ENCODE results near the gene HEPHL1. TPM values are rescaled to one million over a fixed set of nuclear protein-coding genes. Genes with fewer than 3 reads are reported as not detected.

The HEPHL1 gene
- total RNA-seq, 1 donor from 2014 or later, result 0.96 TPM

DNA sequence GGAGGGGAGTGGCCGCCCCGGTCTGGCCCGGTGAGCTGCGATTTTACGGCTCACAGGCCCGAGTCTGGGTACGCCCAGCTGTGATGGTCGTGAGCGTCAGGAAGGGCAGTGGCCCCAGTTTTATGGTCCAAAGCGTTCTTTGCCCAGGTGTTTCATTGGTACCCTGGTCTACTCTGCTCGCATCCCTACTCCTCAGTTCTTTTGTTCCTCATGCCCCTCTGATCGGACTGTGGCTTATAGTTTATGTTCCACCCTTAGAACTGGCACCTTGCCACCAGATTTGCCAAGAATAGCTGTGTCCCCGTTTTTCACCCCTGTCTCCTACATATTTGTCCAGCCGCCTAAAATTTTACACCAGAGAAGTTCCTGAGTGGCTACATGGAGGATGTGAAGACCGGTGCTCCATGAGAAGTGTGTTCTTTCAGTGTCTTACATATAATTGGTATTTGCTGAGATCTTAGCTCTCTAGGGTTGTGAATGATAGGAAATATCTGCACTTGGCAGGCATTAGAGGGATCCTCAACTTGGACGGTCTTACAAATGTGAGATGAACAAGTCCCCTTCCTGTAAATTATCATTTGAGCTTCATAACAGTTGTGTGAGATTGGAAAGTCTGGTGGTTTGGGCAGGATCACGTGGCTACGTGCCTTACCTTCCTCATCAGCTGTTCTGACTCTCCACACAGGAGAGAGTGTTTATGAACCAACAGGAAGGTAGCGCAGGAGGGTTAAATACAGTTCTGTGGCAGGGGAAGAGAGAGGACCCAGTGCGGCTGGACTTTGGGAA lies 108.6 kb downstream of the HEPHL1 start:
- DNase-seq (ENCODE audit: low spot score), result peak; percentile 46

DNA sequence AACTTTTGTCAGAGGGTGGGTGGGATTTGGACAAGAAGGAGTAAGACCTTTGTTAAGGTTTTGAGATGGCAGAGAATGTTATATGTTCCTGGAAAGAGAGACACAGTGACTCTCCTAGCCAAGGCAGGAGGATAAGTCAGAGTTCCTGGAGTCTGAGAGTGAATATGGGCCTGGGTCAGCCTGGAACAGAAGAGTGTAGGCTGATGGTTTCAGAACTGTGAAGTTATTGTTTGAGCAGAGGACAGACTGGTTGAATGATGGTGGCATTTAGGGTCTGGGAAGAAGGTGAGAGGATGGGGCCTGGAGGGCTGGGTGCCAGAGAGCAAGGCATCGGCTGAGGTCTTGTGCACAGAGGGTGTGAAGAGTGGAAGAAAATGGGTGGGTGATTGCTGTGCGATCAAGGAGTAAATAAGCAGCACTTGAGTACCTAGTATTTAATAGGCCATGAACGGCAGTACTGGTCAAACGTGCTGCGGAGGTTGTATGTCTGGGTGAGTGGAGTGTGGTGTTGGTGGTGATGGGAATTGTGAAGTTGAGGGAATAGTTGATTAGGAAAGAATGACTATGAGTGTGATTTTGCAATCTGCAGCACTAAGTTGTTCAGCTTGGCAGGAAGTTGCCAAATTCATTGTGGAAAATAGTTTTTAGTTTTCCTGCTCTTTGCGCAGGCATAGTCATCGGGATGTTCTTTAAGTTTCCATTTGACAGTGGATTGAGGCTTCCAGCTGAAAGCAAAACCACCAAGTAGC lies 109.3 kb downstream of the HEPHL1 start:
- peak; percentile 73 for DNase-seq (ENCODE audit: low spot score)

DNA sequence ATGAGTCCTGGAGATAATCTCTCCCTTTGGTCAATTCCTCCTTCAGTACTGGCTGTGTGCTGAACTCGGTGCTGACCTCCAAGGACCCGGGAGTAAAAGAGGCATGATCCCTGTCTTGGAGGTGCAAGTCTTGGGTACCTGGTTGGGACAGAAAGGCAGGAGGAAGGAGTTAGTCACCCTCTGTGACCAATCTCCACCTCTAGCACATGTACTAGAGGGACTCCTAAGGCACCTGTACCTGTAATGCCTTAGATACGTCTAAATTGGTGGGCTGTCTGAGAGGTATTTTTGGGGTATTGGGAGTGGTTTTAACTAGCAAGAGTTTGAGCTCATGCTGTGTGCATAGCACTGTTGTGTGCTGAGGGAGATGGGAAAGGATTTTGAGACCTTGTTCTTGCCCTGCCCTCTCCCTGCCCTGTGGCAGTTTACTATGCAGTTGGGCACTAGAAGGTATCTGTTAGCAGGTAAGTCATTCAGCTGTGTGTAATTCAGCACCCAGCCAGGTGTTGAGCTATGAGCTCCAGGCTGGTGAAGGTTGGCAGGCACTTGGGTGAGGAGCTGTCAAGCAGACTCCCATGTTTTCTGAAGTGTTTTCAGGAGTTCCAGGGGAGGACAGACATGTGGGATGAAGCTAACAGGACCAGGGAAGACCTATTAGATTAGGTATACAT lies 110.0 kb downstream of the HEPHL1 start:
- no peak for DNase-seq (ENCODE audit: low spot score)

DNA sequence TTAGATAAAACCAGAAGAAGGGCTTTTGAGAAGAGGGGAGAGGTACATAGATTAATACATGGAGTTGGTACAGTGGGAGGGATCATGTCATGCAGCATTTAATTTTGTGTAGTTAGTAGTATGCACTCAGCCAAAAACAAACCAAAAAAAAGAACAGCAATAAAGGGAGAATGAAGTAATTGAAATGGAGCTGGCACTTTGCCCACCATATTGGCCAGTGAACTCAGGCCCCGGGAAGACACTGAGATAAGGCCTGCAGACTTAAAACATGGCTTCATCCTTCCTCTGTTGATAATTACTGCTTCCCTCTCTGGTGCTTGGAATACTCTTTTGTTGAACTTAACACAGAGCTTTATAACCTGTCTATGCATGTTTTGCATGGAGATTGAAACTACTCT lies 110.6 kb downstream of the HEPHL1 start:
- DNase-seq (ENCODE audit: low spot score), result peak; percentile 57

DNA sequence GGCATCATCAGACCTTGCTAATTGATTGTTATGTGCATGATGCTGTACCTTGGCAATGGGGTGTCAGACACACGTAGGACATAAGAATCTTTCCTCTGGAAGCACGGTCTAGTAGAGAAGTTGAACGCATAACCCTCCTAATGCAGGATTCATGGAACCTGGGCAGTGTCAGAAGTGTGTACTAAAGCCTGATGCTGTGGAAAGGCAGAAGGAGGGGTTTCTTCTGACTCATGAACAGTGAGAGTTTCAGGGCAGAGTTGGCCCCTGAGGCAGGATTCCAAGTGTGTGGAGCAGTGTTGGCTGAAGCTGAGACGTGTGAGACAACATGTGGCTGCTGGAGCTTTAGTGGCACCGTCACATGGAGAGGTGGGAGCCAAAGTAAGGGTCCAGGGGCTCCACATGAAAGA lies 111.0 kb downstream of the HEPHL1 start:
- DNase-seq (ENCODE audit: low spot score), result peak; percentile 94

DNA sequence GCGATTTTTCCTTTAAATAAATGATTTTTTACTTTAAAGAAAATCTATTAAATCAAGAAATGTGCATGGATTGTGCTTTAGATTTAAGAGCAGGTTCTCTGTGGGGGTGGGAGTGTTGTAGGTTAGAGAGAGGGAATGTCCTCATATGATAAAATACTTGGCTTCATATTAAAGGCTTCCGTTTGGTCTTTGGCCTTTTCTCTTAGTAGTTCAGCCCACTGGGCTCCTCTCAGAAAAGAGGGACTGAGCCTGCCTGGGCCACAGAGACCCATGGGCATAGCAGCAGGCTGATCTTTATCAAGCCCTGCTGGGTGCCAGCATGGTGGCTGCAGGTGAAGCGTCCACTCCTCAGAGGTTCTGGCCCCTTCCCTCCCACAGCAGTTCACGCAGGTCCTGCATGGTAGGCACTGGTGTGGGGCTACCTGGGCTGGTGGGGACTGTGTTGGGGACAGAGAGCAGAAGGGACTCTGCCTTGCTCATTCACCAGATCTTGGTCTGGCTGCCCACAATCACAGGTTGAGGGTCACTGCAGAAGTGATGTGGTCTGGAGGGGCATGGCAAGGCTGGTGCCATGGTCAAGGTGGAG lies 111.8 kb downstream of the HEPHL1 start:
- no peak for DNase-seq (ENCODE audit: low spot score)

DNA sequence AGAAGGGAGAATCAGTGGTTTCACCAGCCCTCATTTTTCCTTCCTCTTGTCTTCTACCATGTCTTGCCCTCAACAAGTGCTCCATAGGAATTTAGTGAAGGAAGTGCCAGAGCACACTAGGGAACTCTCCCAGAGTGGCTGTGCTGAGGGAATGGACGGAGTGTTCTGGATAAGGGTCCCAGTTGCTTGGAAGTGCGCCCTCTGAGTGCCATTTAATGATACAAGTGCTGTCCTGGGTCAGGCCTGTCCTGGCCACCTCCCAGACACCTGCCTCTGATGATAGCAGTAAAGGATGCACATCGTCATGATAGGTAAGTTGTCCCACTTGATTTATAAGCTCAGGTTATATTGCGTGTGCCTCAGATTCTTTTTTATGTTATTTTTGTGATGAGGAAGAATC lies 112.6 kb downstream of the HEPHL1 start:
- DNase-seq (ENCODE audit: low spot score), result no peak

DNA sequence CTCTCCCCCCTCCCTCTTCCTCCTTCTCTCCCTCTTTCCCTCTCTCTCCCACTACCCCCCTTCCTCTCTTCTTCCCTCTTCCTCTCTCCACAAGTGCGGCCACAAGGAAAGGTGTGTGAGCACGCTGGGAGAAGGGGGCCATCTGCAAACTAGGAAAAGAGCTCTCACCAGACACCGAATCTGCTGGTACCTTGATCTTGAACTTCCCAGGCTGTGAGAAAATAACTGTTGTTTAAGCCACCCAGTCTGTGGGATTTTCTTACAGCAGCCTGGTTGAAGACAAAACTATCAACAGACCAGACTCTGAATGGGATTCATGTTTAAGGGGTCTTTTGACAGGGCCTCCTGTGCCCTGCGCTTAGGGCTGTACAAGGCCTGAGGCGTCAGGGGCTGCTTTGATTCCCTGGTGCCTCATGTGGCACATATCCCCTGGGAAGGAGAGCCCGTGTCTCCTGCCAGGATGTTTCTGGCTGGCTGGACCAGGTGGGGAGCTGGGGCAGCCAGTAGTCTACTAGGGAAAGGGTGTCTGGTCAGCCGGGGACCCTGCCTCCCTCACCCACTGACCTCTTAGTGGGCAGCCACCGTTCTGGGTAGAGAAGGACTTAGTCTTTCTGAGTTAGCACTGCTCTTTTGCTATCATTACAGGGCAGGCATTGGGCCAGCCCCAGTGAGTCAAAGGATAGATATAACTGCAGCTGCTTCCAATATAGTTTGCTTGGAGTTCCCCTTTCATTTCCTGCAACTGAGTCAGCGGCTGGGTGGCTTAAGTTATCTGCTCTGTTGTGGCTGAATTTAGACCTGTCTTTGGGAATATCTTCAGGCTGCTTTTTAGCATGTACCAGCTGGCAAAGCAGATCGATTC lies 113.7 kb downstream of the HEPHL1 start:
- DNase-seq (ENCODE audit: low spot score), result peak; percentile 96

DNA sequence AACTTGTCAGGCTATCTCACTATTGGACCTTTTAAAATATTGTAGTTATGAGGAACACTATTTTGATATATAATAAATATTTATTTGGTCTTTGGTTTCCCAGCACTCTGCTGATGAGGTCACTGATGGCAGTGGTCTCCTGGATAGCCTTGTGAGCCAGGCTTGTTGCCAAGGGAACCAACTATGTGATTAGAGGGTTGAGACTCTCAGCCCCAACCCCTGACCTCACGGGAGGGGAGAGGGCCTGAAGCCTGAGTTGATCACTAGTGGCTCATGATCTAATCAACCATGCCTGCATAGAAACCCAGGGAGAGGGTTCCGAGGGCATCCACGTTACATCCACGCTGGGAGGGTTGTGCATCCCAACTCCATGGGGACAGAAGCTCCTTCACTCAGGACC lies 118.3 kb downstream of the HEPHL1 start:
- no peak for DNase-seq (ENCODE audit: low spot score)

DNA sequence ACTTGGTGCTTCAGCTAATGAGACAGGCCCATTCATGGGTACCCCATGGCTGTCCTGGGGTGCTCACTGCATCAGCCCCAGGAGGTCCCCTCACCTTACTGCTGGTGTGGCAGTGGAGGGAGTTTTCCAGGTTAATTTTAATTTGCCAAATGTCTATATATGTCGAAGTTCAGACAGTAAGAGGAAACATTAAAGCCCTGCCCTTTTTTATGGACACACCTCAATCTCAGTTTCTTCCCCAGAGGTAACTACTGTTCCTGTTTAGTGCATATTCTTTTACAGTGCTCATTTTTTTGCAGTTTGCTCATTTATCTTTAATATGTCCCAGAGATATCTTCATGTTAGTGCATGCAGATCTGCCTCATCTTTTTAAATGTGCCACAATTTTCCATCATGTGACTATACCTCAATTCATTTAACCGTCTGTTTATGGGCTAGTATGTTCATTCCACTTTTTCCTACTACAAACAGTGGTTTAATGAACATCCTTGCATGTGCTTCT lies 119.1 kb downstream of the HEPHL1 start:
- DNase-seq (ENCODE audit: low spot score), result no peak

DNA sequence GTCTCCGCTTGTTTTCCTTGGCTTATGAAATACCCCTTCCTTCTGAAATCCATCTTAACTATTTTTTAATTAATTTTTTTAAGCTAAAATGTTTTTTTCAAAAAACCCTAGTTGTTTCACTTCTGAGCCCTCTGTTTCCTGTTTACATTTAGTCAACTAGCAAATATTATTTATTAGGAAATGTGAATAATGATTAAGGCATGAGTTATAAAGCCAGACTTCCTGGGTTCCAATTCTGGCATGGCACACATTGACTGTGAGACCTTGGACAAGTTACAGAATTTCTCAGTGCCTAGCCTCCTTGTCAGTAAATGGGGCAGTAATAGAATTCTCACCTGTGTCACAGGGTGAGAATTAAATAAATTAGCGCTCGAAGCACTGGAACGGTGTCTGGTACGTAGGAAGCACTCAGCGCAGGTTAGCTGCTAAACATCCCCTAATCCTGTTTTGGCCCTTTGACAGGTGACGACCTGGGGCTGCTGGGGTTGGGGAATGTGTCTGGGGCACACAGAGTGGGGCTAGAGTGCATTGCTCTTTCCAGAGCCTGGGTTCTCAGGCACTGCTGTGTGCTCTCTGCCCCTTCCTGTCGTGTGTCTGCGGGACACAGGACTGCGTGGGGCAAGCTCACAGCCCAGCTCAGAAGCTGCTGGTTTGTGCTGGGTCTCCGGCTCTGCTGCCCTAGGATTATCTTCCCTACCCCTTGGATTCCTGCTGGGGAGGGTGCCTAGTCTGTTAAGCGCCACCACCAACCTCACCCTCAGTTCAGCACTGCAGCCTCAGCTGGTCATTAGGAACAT lies 120.6 kb downstream of the HEPHL1 start:
- DNase-seq (ENCODE audit: low spot score), result no peak

DNA sequence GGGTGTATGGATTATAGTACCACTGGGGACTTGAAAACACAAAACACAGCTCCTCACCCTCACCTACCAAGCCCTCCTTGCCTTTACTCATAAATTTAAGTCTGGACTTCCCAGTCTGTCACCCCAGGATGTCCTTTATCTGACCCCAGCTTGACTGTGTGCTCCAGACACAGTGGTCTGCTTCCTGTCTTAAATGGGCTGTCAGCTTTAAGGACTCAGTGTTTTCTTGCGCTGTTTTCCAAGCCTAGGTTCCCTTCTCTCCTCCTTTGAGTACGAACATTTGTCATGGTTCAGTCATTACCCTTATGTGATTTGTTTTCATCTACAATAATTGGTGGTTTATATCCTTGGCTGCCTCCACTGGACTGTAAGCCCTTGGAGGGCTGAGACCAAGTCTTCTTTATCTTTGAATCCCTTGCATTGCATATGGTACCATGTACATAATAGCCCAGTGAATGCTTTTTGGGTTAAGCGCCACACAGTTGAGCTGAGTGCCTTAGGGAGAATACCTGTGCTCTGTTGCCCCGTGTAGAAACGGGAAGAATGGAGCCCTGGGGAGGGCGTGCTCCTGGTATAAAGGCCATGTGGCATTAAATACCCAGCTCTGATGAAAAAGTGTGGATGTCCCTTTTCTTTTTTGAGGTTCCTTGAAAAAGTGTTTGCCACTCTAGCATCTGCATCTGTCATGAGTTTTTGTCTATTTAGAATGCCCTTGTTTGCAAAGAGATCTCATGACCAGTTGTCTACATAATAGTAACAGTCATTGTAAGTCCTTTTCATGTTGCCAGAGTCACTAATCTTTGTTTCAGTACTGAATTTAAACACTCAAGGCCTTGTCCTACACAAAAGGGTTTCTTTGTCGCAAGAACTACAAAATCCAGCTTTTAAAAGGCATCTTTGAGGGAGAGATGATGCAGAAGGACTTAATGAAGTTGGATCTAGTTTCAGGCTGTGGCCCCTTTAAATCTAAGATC lies 121.4 kb downstream of the HEPHL1 start:
- DNase-seq (ENCODE audit: low spot score), result peak; percentile 58

DNA sequence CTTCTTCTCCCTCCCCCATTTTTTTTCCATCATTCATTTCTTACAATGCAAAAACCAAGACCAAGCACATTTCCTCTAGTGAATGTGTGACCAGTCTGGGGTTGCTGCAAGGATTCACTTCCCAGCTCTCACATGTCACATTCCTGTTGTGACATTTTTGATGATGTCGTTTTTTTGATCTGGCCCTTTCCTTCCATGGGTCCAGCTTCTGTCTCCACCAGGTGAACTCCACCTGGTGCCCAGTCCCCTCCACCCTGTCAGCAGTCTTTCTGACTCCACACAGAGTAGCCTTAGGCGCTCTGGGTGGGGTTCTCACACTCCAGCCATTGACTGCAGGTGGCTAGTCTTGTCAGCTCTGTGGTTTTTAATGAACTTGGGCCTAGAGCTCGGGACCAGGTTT lies 123.1 kb downstream of the HEPHL1 start:
- DNase-seq (ENCODE audit: low spot score), result no peak

DNA sequence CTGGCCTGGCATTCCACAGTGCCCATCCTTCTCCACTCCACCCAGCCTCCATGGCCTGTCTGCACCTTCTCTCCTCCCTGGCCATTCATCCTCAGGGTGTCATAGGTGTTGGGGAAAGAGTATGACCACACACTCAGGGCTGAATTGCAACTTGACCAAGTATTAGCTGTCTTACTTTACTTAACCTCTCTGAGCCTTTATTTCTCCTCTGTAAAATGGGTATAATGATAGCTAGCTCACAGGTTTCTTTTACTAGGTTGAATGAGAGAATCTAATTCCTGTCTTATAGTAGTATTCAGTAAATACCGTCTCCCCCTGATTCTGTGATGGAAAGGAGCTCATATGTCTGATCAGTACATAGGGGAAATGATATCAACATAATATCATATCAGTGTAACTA lies 123.5 kb downstream of the HEPHL1 start:
- no peak for DNase-seq (ENCODE audit: low spot score)

DNA sequence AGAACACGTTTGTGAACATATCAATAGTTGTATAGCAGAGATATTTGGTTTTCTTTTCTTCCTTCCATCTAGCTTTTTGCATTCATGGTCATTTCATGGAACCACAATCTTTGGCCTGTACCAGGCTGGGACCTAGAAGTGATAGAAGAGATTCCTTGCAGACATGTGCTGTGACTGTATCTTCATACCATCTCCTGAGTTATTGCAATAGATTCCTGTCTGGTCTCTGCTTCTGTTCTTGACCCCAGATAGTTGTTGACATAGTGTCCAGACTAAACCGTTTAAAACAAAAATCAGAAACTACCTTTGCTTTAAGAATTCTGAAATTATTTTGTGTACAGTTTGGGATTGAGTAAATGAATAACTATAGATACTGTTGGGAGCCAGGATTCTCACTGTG lies 124.3 kb downstream of the HEPHL1 start:
- DNase-seq (ENCODE audit: low spot score), result no peak

DNA sequence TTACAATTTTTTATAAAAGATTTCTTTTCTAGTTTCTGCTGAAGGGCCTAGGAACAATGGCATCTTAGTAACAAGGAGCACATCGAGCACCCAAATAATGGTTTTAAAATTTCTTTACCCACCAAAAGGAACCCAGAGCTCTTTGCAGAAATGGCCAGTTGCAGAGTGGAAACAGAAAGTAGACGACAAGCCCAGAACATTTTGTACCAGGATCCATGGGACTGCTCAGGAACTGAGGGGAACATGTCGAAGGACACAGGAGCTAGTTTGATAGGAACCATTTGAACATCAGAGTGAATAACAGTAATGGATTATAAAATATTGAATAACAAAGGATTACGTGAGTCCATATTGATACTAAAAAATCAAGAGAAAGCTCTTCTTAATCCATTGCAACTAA lies 124.8 kb downstream of the HEPHL1 start:
- no peak for DNase-seq (ENCODE audit: low spot score)

DNA sequence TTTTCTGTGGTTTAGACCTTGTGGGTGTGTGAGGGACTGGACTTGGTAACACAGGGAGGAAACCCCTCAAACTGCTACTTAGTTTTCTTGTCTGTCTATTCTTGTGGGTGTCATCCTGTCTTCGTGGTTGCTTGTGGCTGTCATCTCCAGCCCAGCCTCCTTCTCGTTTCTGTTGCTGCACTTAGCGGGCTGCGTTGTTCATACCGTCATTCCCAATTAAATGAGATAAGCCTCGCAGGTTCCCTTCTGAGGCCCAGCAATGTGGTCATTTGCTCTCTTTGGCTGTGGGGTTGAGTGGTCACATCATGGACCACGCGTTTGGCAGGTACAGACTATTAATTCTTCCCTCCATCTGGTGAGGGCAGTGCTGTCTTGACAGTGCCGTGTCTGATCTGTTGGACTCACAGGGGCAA lies 126.3 kb downstream of the HEPHL1 start:
- DNase-seq (ENCODE audit: low spot score), result no peak

DNA sequence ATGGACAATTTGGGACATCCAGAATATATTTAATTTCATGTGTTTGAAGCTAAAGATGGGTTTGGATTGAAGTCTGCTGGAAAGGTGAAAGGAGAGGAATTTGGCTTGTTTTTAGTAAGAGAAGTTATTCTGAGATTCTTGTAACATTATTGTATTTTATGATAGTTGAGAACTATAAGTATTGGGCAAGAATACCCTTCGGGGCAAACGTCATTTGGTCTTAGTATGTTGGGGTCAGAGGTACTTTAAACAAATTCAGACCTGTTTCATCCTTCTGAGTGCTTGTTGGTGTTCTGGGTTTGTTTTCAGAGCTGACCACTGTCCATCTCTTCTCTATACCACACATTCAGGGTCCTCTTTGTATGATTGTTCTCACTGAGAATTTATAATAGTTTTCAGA lies 127.0 kb downstream of the HEPHL1 start:
- no peak for DNase-seq (ENCODE audit: low spot score)

DNA sequence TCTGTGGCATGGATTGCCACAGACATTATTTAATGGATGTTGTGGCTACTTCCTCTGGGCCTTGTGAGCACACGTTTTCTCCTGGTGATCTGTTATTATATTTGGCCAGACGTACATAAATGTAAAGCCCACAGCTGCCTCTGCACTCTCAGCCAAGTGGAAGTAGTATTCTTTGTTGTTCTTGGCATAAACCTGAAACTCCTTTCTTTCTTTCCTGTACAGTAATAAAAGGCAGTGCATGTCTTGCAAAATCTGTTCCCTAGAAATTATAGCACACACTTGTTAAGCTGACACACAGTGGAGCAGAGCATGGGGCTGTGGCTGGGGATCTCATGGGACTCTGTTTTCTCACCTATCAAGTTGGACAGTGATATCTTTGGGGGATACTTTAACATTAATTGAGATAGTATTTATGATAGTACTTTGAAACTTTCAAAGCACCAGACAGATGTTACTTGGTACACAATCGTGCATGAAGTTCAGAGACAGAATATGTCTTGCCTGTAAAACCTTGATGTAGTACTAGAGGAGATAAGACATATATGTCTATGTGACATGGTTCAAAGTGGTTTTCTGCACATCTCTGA lies 128.4 kb downstream of the HEPHL1 start:
- no peak for DNase-seq (ENCODE audit: low spot score)

All from umbilical cord (tissue), 2 donors.